Naive thymus-derived CD4-positive, alpha-beta T cell (primary cell): ENCODE measurements around the gene COL17A1. TPM values are rescaled to one million over a fixed set of nuclear protein-coding genes. Genes with fewer than 3 reads are reported as not detected.
A peak's percentile ranks its signal among the peaks of the same experiment; 100 is the strongest.

Experiments
- ATAC-seq: fragments of 150-1000 bp; cut with Tn5 transposase; 2 replicates; pipeline ENCODE4 v1.10.0; 2021; ENCODE audit warnings: mild to moderate bottlenecking, moderate library complexity
- CTCF ChIA-PET: fragments of 350-600 bp; sonication (Branson Sonifier 250); formaldehyde crosslinking; loops from one replicate; lab custom pipeline; 2021; ENCODE audit warnings: antibody characterized with exemption; lab: Charles Lee
- POLR2A ChIA-PET: fragments of 350-600 bp; sonication (Branson Sonifier 250); formaldehyde crosslinking; loops from one replicate; lab custom pipeline; 2021; ENCODE audit warnings: antibody characterized with exemption, inconsistent platforms; lab: Charles Lee
- DNase-seq, 9 donors: peaks; one replicate each; pipeline versions ENCODE4 v3.0.0 to v3.0.0-alpha.2; 2020 to 2022; ENCODE audit warnings: mixed read lengths in 1 of 9
- H3K27ac ChIP-seq: one replicate; pipeline ENCODE4 v1.7.0; 2013; ENCODE audit warnings: mild to moderate bottlenecking, low read depth, low read length, moderate library complexity
- H3K27me3 ChIP-seq, 2 donors: one replicate each; pipeline ENCODE4 v1.7.0; 2013; ENCODE audit warnings: low read length in 2 of 2, mild to moderate bottlenecking in 2 of 2, moderate library complexity in 2 of 2; ENCODE audit not compliant: control insufficient read depth in 2 of 2, insufficient read depth in 2 of 2
- H3K36me3 ChIP-seq, 3 experiments: 1 replicate in 2 of 3; 2 replicates in 1 of 3; pipeline ENCODE4 v1.7.0; 2013; ENCODE audit warnings: low read length in 3 of 3, mild to moderate bottlenecking in 3 of 3, moderate library complexity in 1 of 3; ENCODE audit not compliant: insufficient read depth in 3 of 3, control insufficient read depth in 2 of 3
- H3K4me1 ChIP-seq, 2 donors: one replicate each; pipeline ENCODE4 v1.7.0; 2013; ENCODE audit warnings: low read length in 2 of 2, mild to moderate bottlenecking in 2 of 2, moderate library complexity in 1 of 2; ENCODE audit not compliant: control insufficient read depth in 2 of 2, insufficient read depth in 2 of 2
- H3K4me3 ChIP-seq: 2 replicates; pipeline ENCODE4 v1.7.0; 2013; ENCODE audit warnings: mild to moderate bottlenecking, low read length
- H3K9me3 ChIP-seq, 3 experiments: 1 replicate in 2 of 3; 2 replicates in 1 of 3; pipeline ENCODE4 v1.7.0; 2013; ENCODE audit warnings: low read length in 3 of 3; ENCODE audit not compliant: control insufficient read depth in 2 of 3
- H3K27ac Mint-ChIP-seq, 9 donors: one replicate each; pipeline ENCODE4 v1.8.0; 2020 to 2022; ENCODE audit warnings: mixed read lengths in 9 of 9, mild to moderate bottlenecking in 8 of 9, moderate library complexity in 5 of 9, inconsistent platforms in 2 of 9
- H3K27me3 Mint-ChIP-seq, 5 donors: one replicate each; pipeline ENCODE4 v1.8.0; 2021 to 2022; ENCODE audit warnings: mixed read lengths in 5 of 5, mild to moderate bottlenecking in 1 of 5
- H3K36me3 Mint-ChIP-seq, 5 donors: one replicate each; pipeline ENCODE4 v1.8.0; 2020 to 2022; ENCODE audit warnings: mixed read lengths in 5 of 5, mild to moderate bottlenecking in 3 of 5, inconsistent platforms in 1 of 5
- H3K4me1 Mint-ChIP-seq, 7 donors: one replicate each; pipeline ENCODE4 v1.8.0; 2020 to 2022; ENCODE audit warnings: mixed read lengths in 7 of 7, mild to moderate bottlenecking in 3 of 7, inconsistent platforms in 1 of 7
- H3K4me3 Mint-ChIP-seq, 10 donors: one replicate each; pipeline ENCODE4 v1.8.0; 2020 to 2022; ENCODE audit warnings: mild to moderate bottlenecking in 10 of 10, mixed read lengths in 10 of 10, moderate library complexity in 6 of 10, inconsistent platforms in 2 of 10
- H3K9me3 Mint-ChIP-seq, 11 donors: one replicate each; pipeline ENCODE4 v1.8.0; 2020 to 2022; ENCODE audit warnings: mixed read lengths in 11 of 11, mild to moderate bottlenecking in 4 of 11, inconsistent platforms in 1 of 11, moderate library complexity in 1 of 11
- intact Hi-C, 2 donors: fragments of 100-400 bp; cut with micrococcal nuclease; formaldehyde crosslinking; loops; one replicate each; pipeline ENCODE4 v1.15.1; 2023
- polyA plus RNA-seq, 2 donors: library from polyadenylated mRNA; unstranded; fragments of 300-500 nt; fragmentation: Illumina TruSeq; gene quantifications; one replicate each; pipeline ENCODE4 v1.2.3, GENCODE V29; 2021
- total RNA-seq, 6 experiments: library from RNA in 5 of 6; stranded (reverse) in 5 of 6; gene quantifications; 1 replicate in 5 of 6; 2 replicates in 1 of 6; pipeline ENCODE4 v1.2.3 and lab custom pipeline; 2021 to 2026

The COL17A1 gene
- total and polyA plus RNA-seq, 7 experiments from 2014 or later: not detected

GRCh38 chr10:104043854-104044253 lies 41.8 kb downstream of the COL17A1 start:
- Histone ChIP-seq H3K4me1 (no peaks in the 10 kb centered on the region), H3K27me3 (no peaks in the 10 kb centered on the region), H3K36me3 (no peaks in the 10 kb centered on the region), H3K9me3 (no peaks in the 10 kb centered on the region), H3K4me3 (no peak overlapping the region), H3K27ac (no peak overlapping the region)
- H3K4me1 Mint-ChIP-seq: peaks cover 0 to 2% (median 0%) of the 10 kb centered on the region in 7 donors
- H3K27ac Mint-ChIP-seq: no peak overlapping the region
- no peaks in the 10 kb centered on the region for H3K27me3 Mint-ChIP-seq
- POLR2A ChIA-PET: no interaction called here
- ATAC-seq: no peak
- intact Hi-C loops: no loop called here
- DNase-seq: no peak
- CTCF ChIA-PET: no interaction called here
- H3K9me3 Mint-ChIP-seq: peaks cover 0 to 1% (median 0%) of the 10 kb centered on the region in 11 donors
- H3K36me3 Mint-ChIP-seq: peaks cover 0 to 4% (median 0%) of the 10 kb centered on the region in 5 donors
- H3K4me3 Mint-ChIP-seq: no peak overlapping the region

GRCh38 chr10:104043185-104043830 lies 42.4 kb downstream of the COL17A1 start:
- Histone ChIP-seq H3K4me1 (no peaks in the 10 kb centered on the region), H3K36me3 (no peaks in the 10 kb centered on the region), H3K9me3 (no peaks in the 10 kb centered on the region), H3K4me3 (no peak overlapping the region), H3K27ac (no peak overlapping the region), H3K27me3 (no peaks in the 10 kb centered on the region)
- Mint-ChIP-seq H3K27ac (no peak overlapping the region), H3K4me3 (no peak overlapping the region), H3K9me3 (peaks cover 0 to 1% (median 0%) of the 10 kb centered on the region in 11 donors), H3K36me3 (peaks cover 0 to 2% (median 0%) of the 10 kb centered on the region in 5 donors), H3K4me1 (peaks cover 0 to 2% (median 0%) of the 10 kb centered on the region in 7 donors), H3K27me3 (no peaks in the 10 kb centered on the region)
- no peak for DNase-seq
- POLR2A ChIA-PET: no interaction called here
- no peak for ATAC-seq
- CTCF ChIA-PET: no interaction called here
- intact Hi-C loops: no loop called here

DNA sequence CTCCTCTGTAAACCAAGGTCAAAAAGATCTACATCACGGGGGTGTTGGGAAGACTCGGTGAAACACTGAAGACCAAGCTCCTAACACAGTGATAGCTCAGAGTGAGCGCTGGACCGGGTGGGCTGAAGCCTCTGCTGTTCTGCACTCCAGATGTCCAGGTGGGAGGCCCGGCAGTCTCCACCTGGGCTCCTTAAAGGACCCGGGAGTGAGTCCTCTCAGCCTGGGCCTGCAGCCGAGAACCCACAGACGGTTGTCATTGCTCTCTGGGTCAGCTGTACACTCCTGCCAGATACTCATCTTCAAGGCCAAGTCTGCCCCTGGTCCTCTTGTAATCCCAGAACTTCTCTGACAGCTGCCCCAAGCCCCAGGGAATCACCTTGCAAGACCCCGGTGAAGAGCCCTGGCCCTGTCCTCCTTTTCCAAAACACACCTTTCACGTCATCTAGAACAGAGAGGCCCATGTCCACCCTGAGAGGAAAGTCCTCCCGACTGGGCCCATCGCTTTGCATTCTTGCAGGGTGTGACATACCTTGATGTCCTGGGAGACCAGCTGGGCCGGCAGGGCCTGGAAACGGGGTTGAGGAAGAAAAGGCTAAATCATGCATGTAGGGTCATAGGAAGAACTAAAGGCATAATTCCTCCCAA lies 43.7 kb downstream of the COL17A1 start:
- Mint-ChIP-seq H3K9me3 (peaks cover 0 to 1% (median 0%) of the 10 kb centered on the region in 11 donors), H3K4me3 (no peak overlapping the region), H3K36me3 (no peaks in the 10 kb centered on the region), H3K27me3 (no peaks in the 10 kb centered on the region), H3K27ac (peak overlapping the region in 1 of 9 donors; percentile 67), H3K4me1 (peaks cover 0 to 2% (median 0%) of the 10 kb centered on the region in 7 donors)
- Histone ChIP-seq H3K27ac (no peak overlapping the region), H3K36me3 (no peaks in the 10 kb centered on the region), H3K9me3 (no peaks in the 10 kb centered on the region), H3K4me1 (no peaks in the 10 kb centered on the region), H3K27me3 (no peaks in the 10 kb centered on the region), H3K4me3 (no peak overlapping the region)
- intact Hi-C loops: no loop called here
- ATAC-seq (no peak), DNase-seq (peak in 1 of 9 donors; percentile 13)
- CTCF ChIA-PET: interaction anchor here (0.6 kb wide), 1 partner anchor 99 kb away, joined by 3 read pairs; no protein-coding TSS in a partner anchor
- POLR2A ChIA-PET: no interaction called here

DNA sequence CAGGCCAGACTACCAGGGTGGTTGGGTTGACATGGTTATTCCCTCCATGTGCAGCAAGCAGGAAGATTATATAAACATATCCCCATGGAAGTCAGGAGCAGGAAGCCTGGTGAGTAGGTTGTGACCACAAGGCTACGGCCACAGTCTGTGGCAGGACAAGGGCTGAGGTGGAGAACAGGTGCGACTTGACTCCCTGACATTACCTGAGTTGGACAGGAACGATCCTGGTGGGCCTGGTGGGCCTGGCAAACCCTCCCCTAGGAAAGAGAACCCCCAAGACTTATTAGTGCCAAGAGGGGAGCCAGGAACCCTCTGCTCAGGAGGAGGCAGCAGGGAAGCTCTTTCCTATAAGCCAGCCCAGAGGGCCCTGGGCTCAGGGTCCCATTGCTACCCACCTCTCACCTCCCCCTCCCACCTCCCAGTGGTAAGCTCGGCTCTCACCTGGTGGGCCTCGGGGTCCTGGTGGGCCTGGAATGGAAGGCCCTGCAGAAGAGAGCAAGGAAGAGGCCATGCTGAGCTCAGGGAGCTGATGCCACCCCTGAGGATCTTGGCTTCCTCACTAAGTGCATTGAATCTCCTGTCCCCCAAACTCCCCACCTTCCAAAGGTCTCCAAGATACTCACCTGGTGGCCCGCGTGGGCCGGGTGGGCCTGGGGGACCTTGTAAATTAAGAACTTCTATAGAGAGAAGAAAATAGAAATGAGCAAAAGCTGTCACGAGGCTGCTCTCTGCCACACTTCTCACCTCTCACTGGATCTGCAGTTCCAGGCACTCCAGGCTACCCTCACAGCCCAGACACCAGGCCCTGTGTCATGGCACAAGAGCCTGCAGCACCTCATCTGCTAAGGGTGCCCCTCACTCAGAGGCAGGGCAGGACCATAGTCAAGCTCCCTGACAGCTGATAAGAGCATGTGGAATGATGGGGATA lies 44.6 kb downstream of the COL17A1 start:
- Mint-ChIP-seq H3K9me3 (peaks cover 0 to 1% (median 0%) of the 10 kb centered on the region in 11 donors), H3K4me1 (peaks cover 0 to 2% (median 0%) of the 10 kb centered on the region in 7 donors), H3K4me3 (no peak overlapping the region), H3K36me3 (no peaks in the 10 kb centered on the region), H3K27ac (no peak overlapping the region), H3K27me3 (no peaks in the 10 kb centered on the region)
- Histone ChIP-seq H3K9me3 (no peaks in the 10 kb centered on the region), H3K36me3 (no peaks in the 10 kb centered on the region), H3K27me3 (no peaks in the 10 kb centered on the region), H3K27ac (no peak overlapping the region), H3K4me3 (no peak overlapping the region), H3K4me1 (no peaks in the 10 kb centered on the region)
- intact Hi-C loops: no loop called here
- ATAC-seq (no peak), DNase-seq (no peak)
- CTCF ChIA-PET: no interaction called here
- POLR2A ChIA-PET: no interaction called here

DNA sequence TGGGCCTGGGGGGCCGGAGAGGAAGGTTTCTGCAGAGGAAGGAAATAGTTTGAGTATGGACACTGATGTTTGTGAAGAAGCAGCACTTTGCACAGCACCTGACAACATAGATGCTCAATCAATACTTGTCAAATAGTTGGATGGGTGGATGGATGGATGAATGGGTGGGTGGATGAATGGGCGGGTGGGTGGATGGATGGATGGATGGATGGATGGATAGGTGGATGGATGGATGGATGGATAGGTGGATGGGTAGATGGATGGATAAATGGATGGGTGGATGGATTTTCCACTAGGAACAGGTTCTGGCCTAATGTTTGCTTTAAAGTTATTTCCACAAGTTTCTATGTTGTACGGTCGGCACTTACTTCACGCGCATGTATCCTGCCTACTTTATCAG lies 45.3 kb downstream of the COL17A1 start:
- Histone ChIP-seq H3K4me3 (no peak overlapping the region), H3K27ac (no peak overlapping the region), H3K27me3 (no peaks in the 10 kb centered on the region), H3K9me3 (no peaks in the 10 kb centered on the region), H3K4me1 (no peaks in the 10 kb centered on the region), H3K36me3 (no peaks in the 10 kb centered on the region)
- H3K4me1 Mint-ChIP-seq: peaks cover 0 to 2% (median 0%) of the 10 kb centered on the region in 7 donors
- intact Hi-C loops: no loop called here
- H3K9me3 Mint-ChIP-seq: peaks cover 0 to 1% (median 0%) of the 10 kb centered on the region in 11 donors
- no peaks in the 10 kb centered on the region for H3K27me3 Mint-ChIP-seq
- ATAC-seq: no peak
- H3K27ac Mint-ChIP-seq: peak overlapping the region in 1 of 9 donors; percentile 49
- POLR2A ChIA-PET: no interaction called here
- no peak for DNase-seq
- CTCF ChIA-PET: no interaction called here
- H3K4me3 Mint-ChIP-seq: no peak overlapping the region
- no peaks in the 10 kb centered on the region for H3K36me3 Mint-ChIP-seq

DNA sequence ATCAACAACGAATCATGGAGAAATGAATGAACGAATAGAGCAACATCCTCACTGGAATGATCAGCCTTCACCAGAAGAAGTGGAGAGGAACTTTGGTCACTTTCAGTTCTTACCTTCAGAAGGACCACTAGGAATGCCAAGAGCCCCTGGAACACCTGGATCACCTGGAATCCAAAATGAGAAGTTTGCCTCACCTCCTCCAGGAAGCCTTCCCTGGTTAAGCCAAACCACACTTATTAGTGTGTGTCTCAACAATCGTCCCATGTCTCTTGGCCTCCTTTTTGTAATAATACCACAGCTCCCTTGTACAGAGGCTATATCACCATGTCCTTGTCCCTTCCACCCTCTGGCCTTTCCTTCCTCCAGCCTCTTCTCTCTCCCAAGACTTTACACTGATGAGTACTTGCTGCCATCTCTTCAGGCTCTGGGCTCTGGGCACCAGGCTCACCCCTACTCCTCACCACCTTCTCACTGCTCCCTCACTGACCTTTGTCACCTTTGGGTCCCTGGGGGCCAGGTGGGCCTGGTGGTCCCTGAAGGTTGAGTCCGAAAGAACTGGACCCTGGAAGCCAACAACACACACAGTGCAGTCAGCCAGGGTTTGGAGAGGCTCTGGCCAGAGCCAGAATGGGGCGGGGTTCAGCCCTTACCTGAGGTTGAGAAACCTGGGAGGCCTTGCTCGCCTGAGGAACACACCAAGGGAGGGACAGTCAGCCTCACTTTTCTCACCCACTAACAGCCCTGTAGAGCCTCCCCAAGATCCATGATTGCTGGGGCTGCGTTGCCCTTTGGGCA lies 46.5 kb downstream of the COL17A1 start:
- H3K27me3 Mint-ChIP-seq: no peaks in the 10 kb centered on the region

More for the DNA sequence above, 46.5 kb downstream of the COL17A1 start:
- ChIA-PET POLR2A (no interaction called here), CTCF (no interaction called here)
- Histone ChIP-seq H3K27ac (no peak overlapping the region), H3K4me1 (no peaks in the 10 kb centered on the region), H3K27me3 (no peaks in the 10 kb centered on the region), H3K9me3 (no peaks in the 10 kb centered on the region), H3K36me3 (no peaks in the 10 kb centered on the region), H3K4me3 (no peak overlapping the region)
- Mint-ChIP-seq H3K36me3 (no peaks in the 10 kb centered on the region), H3K27ac (peak overlapping the region in 2 of 9 donors; percentile 16 to 50), H3K4me1 (peaks cover 0 to 2% (median 0%) of the 10 kb centered on the region in 7 donors), H3K4me3 (no peak overlapping the region), H3K9me3 (peaks cover 0 to 1% (median 0%) of the 10 kb centered on the region in 11 donors)
- ATAC-seq: no peak
- intact Hi-C loops: no loop called here
- no peak for DNase-seq
